Measurements from ENCODE around the gene RBFA.

- TF ChIP-seq CTCF (IDR thresholded peaks at IDR 0.05) (no peak), POLR2A (IDR thresholded peaks at IDR 0.05) (no peak), POLR2AphosphoS5 (IDR thresholded peaks at IDR 0.05; ENCODE audit: insufficient read depth in 1 of 2, low read depth in 1 of 2) (no peak)
Measured at GRCh38 chr18:80029690-80030089, 4.5 kb upstream of the RBFA start.
